HG03175 (cell line): Measurements from ENCODE around the gene CFC1B.
"Not testable (repeated sequence)": the region's sequence is repeated elsewhere in the genome, so short reads cannot be mapped to it uniquely, and the experiment has no call there.

Source experiments
- ATAC-seq: cut with Tn5 transposase; IDR thresholded peaks from one replicate; pipeline ENCODE4 v1.9.1; 2021; ENCODE audit warnings: mild to moderate bottlenecking, moderate library complexity; ENCODE audit not compliant: unreplicated experiment

The CFC1B gene

DNA sequence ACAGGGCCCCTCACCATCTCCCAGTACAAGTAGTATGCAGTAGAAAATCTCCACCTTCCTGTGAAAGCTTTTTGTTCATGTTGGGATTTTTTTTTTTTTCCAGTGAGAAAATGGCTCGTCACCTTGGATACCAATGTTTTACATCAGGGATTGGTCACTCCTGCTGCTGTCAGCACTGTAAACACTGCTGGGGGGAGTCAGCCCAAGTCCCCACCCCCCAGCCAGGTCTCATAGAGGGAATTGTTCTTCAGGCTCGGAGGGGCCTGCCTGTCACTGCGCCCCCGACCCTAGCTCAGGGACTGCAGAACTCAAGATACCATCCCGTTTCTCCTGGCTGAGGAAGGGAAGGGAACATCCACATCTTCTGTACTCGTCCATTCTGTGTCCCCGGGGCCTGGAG lies at the start of gene CFC1B:
Gene CFC1B (plus strand): TSS at position 231 of the 400 bp plus-strand sequence. CDS start 263 bp downstream, outside the sequence.
- not testable (repeated sequence) for ATAC-seq

DNA sequence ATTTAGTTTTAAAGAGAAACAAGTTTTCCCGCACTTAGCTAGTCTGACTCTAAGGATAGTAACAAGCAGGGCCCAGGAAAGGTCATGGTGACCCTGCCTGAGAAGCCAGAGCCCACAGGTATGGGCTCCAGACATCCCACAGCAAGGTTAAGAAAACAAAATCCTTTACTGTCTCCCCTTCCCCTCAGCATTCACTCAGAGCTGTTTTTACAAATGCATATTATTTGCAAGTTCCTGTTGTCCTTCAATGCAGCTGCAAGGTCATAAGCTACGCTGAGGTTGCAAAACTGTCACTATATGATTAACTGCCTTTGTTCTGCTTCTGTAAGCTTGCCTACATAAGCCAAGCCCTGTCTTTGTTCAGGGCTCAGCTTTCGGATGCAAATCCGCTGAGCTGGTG lies 29.9 kb upstream of the CFC1B start:
- ATAC-seq, result not testable (repeated sequence)

DNA sequence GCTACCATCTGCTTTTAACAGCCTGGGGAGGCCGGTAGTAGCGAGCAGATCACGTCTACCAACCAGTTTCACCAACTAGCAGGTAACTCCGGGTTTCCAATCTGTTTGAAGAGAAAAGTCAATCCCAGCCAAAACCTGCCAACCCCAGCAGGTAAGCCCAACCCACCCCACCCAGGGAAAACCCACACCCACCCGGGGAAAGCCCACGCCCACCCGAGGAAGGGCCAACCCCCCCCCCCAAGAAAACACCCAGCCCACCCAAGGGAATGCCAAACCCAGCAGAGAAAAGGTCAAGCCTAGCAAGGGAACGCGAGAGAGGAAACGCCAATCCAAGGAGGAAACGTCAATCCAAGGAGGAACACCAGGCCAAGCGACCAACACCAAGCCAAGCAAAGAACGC lies 11.8 kb upstream of the CFC1B start, which contains the start of gene POTEI:
Gene POTEI (minus strand): TSS at position 101 of the 400 bp plus-strand sequence. CDS start 93 bp downstream, at position 8.
- ATAC-seq, result not testable (repeated sequence)

DNA sequence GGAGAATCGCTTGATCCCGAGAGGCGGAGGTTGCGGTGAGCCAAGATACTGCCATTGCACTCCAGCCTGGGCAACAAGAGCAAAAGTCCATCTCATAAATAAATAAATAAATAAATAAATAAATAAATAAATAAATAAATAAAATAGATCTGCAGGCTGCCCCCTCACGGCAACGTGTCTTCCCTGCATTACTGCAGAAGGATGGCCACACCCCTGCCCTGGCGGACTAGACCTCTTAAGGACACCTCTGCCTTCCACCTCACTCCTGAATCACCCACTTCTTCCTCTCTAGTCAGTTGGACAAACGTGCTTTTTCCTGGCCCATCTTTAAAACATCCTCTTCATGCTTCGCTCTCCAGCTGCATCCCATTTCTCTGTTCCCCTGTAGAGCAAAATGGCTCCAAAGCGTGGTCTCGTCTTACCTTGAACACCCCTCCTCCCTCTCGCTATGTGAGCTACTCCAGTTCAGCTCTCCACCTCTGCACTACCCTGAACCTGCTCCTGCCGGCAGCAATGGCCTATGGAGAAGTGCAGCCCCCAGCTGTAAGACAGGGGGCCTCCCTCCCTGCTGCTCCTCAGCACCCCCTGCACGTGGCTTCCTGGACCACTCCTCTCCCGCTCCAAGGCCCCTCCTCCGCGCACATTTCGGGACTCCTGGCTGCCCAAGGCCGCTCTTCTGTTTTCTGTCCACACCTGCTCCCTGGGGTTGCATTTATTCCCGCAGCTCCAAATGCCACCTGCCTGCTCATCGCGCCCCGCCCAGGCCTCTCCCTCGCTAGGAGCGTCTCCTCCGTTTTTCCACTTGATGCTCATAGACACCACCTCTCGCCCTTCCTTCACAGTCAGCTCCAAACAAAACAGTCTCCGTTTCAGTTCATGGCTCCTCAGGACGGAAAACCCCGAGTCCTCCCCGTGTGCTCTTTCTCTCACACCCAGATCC lies 9.9 kb upstream of the CFC1B start:
- ATAC-seq, result not testable (repeated sequence)

DNA sequence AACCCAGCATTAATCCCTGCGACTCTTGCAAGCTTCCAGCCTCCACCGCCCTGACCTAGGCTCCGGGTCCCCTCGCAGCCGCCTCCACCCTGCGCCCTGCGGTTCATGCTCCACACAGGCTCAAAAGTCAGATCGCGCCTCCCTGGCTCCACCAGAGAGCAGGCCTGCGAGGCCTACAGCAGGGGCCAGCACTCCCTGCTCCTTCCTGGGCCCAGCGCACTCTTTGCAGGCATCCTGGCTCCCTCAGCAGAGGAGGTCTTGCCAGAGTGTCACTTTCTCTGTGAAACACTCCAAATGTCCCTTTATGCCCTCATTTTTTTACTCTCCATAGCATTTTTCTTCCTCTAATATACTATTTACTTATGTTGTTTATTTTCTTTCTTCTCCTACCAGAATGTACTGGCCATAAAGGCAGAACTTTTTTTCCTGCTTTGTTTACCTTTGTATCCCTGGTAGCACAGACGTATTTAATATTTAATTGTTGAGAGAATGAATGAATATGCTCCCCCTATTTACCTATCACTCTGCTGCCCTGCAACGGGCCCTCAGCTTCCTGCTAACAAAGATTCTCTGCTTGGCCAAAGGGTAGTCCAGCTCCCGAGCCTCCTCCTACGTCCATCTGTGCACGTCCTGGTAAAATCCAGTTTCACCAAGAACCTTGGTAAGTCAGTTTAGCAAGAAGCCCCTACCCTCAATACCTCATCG lies 9.1 kb upstream of the CFC1B start:
- ATAC-seq, result not testable (repeated sequence)

DNA sequence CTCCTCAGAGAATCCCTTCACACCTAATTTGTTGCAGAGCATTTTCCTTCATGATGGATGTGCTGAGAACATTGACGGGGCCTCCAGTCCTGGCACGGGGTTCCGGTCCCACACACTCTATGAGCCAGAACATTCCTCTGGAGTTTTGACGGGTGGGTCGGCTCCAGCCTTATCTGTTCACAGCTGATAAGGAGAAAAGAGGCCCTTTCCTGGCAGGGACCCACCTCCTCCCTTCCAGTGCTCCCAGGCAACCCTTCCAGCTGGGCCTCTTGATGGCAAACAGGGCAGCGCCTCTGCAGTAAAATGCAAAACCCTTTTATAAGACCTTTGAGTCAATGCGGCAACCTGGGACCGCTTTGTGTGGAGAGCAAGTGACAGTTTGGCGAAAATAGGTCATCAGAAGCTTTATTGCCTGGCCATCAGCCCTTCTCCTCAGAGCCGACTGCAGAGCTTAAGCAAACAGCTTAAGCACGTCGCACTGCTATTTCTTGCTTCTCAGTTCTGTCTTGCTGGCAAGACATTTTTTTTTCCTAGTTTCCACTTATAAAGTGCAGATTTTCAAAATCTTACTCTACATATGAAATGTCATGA lies 2.4 kb upstream of the CFC1B start:
- ATAC-seq, result not testable (repeated sequence)

DNA sequence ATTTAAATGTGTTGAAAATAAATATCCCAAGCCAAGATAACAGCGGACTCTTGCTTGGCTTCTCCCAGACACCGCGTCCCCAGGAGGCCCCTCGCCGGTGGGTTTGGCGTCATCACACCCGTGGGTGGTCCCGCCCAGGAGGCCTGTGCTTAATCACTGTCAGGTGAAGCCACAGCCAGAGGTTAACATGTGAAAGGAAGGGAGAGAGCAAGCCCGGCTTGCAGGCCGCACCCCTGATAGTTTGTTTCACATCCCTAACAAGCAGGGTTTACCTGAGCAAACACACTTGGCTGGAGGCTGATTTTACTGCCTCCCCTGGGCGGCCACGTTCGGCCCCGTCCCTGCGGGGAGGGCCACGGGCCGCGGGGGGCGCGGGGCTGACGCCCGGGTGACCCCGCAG lies 1.4 kb downstream of the CFC1B start:
- ATAC-seq, result not testable (repeated sequence)

DNA sequence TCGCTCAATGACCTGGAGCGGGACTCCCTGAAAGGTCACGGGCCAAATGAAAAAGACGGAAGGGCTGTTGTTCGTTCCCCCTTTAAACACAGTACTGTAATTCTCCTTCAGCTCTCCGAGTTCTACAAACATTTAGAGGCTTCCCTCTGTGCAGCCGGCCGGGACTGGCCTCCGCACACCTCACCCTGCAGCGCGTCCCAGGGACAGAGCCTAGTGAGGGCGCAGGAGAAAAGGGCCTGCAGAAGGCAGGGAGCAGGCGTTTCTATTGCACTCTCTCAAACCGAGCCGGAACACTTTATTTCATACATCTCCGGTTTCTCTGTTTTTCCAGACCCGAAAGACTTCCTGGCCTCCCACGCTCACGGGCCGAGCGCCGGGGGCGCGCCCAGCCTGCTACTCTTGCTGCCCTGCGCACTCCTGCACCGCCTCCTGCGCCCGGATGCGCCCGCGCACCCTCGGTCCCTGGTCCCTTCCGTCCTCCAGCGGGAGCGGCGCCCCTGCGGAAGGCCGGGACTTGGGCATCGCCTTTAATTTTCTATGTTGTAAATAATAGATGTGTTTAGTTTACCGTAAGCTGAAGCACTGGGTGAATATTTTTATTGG lies 6.4 kb downstream of the CFC1B start:
- not testable (repeated sequence) for ATAC-seq

DNA sequence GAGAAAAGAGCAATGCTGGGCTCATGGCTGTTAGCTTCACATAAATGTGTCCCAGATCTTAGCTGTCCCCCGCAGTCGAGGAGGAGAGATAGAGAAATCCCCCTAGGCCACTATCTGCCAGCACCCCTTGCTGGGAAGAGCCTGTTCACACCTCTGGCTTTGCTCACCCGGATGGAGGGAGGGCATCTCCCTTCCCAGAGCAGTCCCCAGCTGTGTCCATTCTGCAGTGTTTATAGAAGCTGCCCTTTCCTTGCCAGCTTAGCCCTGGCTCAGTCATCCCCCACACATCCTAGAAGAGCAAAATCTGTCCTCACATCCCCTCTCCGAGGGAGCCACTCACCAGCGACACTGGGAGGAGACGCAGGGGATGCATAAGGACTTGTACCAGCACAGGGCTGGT lies 8.5 kb downstream of the CFC1B start:
- not testable (repeated sequence) for ATAC-seq

DNA sequence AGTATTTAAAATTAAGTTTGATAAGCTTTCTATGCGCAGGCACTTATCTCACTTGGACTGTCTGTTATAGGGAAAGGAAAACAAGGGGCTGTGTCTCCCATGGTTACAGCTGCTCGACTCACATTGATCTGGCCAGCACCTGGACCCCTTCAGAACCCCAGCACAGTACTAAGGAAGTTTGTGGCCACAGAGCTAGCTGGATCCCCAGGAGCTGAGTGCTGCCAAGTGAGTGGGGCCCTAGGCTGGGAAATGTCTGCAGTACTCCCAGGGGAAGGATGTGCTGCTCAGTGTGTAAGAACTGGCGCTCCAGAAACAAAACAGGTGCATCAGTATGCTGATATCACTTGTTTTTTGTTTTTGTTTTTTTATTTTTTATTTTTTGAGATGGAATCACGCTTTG lies 9.2 kb downstream of the CFC1B start:
- not testable (repeated sequence) for ATAC-seq

DNA sequence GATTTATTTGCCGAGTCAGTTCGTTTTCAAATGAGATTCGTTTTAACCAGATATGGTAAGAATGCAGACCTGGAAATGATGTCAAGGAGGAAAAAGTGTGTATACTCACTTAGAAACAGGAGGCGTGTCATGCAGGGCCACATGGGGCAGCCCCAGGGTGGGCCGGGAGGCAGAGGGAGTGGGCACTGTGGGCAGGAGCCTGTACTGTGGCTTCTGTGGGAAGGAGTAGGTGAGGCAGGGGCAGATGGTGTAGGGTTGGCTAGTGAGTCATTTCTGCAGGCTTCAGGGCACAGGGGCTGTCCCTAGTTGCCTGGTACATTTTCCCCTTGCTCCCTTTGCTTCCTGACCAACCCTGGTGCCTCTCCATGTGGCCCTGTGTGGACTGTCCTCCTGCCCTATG lies 10.2 kb downstream of the CFC1B start:
- not testable (repeated sequence) for ATAC-seq

DNA sequence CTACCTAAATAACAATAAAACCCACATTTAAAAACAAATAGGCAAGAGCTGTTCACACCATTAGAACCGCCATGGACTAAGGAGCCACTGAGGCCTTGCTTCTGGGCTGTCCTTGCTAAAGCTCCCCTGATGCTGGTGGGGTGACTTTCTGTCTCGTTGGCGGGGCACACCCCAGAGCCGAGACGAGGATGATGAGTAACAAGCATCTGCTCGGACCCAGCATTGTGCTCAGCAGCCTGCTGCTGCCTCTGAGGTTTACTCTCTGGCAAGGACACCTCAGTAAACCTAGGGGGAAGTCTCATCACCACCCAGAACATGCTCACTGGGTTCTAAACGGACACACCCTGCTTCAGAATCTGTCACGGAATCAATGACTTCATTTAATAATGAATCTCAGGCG lies 10.7 kb downstream of the CFC1B start:
- not testable (repeated sequence) for ATAC-seq

DNA sequence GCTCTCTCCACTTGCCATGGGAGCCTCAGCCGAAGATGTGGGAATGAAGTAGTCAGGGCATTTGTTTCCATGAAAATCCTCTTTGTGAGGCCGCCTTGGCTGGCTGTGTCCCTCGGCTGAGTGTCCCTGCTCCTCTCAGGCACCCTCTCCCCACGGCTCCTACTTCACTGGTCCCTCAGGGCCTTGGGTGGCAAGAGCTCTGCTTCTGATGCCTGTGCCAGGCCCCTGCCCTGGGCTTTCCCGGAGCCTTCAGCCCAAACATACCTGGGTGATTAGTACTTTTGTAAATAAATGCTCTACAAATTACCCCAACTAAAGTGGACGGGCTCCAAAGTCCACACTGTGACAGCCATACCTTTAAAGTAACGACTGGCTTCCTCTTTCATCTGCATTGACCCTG lies 15.6 kb downstream of the CFC1B start:
- ATAC-seq, result not testable (repeated sequence)

DNA sequence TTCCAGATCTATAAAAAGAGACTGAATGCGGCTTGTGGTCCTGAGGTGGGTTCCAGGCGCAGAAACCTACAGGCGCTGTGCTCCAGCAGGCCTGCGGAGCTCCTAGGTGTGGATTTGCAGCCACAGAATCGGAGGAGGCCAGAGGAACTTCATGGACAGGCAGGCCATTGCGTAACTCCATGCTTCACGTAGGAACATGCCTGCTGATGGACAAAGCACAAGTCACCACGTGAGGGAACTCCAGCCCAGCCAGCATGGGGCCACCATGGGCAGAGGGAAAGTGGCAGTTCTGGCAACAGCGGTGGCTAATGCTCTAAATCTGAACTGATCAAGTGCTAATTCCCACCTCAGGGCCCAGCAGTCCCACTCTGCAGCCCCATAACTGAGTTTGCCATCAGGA lies 17.2 kb downstream of the CFC1B start:
- ATAC-seq, result not testable (repeated sequence)

DNA sequence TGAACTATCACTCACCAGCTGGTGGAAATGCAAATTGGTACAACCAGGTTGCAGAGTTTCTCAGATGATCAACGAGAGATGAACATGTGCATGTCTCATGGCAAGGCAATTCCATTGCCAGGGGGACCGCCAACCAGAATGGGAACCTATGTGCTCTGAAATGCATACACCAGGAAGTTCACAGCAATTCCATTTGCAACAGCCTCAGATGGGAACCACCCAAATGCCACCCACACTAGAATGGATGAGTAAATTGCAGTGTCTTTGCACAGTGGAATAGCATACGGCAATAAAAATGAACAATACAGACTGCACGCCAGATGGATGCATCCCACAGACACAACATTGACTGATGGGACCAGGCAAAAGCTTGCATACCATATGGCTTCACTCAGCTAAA lies 21.8 kb downstream of the CFC1B start:
- ATAC-seq, result not testable (repeated sequence)

DNA sequence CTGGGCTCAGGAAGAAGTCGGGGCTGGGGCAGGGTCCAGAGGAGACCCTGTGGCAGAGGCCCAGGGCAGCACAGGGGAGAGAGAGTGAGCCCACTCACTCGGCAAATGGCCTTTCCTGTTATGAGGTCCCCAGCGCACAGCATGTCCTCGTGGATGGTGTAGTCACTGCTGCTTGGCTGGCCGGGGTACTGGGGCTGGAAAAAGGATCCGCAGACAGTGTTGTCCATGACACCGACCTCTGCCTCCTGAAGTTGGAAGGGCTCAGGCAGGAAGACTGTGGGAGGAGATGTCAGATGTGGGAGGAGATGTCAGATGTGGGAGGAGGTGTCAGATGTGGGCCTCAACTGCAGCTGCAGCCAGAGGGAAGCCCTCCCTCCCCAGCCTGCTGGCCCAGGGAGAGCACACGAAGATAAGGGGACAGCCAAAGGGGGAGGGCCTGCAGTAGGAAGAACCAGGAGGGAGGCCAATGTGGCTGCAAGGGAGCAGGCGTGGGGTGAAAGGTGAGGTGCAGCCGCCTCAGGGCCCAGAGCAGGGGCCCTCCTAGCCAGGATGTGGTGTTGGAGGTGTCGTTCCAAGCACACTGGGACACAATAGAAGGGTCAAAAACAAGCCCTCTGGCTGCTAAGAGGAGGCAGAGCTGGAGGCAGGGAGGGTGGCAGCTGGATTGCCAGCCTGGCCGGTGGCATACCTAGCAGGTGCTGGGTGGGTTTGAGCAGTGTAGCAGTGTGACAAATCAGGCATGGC lies 22.9 kb downstream of the CFC1B start:
- ATAC-seq, result not testable (repeated sequence)

DNA sequence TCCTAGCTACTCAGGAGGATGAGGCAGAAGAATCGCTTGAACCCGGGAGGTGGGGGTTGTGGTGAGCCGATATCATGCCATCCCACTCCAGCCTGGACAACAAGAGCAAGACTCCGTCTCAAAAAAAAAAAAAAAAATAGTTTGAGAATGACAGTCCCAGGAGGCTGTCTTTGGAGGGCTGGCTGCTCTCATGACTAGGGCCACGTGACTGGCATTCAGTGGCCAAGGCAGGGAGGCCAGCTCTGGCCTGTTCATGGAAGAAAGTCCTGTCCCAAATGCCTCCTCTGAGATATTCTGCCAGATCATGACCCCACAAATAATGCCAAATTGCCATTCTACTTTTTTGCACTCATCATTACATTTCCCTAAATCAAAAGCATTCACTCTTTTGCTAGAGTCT lies 24.0 kb downstream of the CFC1B start:
- not testable (repeated sequence) for ATAC-seq

DNA sequence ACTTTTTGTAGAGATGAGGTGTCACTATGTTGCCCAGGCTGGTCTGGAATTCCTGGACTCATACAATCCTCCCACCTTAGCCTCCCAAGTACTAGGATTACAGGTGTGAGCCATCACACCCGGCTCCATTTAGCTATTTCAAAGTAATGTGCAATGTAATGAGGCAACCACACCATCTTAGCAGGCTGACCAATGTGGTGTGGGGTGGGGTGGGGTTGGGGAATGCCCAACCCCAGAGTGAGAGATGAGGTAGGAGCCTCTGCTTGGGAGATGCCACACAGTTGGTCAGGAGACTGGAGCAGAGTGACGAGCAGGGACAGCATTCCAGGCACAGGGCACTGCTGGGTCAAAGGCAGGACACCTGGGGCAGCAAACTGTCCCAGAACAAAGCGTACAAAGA lies 27.4 kb downstream of the CFC1B start:
- not testable (repeated sequence) for ATAC-seq

DNA sequence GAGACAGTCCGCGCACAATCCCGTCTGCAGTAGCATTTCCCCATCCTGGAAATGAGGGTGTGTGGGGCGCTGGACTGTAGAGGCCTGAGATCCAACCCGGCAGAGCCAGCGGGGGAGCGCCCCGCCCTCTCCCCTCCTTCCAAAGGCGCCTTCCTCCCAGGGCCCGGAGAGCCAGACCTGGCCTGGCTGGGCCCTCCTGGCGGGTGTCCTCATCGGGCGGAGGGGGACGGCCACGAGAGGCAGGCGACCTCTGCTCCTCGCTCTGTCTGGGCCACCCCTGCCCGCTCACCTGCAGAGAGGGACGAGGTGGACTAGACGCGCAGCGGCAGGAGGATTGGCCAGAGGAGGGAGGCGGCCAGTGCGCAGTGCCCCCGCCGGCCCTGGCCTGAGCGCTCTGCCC lies 28.5 kb downstream of the CFC1B start:
- ATAC-seq, result not testable (repeated sequence)

DNA sequence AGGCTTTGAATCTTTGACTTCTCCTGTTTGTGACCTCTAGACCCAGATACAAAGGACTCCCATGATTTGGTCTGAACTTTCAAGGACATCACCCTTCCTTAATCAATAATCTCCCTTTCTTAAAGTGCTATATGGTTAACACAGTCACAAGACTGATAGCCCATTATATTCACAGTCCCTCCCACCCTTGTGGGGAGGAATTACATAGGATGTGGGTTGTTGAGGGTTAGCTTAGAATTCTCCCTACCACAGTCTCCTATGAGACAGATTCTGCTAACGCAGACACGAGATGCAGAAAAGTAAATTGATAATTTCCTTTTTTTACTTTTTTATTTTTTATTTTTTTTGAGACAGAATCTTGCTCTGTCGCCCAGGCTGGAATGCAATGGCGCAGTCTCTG lies 33.2 kb downstream of the CFC1B start:
- ATAC-seq, result not testable (repeated sequence)
